Spleen (tissue), 11 donors: ENCODE data around the gene HDAC4. TPM values are rescaled to one million over a fixed set of nuclear protein-coding genes. Genes with fewer than 3 reads are reported as not detected.

ENCODE experiments used
- DNase-seq: peaks from one replicate; pipeline ENCODE4 v3.0.0-alpha.2; 2020
- H3K27ac ChIP-seq, 8 donors: fragments of 200-600 bp; sonication (generic) in 7 of 8; 1 replicate in 4 of 8; 2 replicates in 4 of 8; pipeline versions ENCODE4 v1.5.0 to v1.8.0; 2016 to 2021; ENCODE audit warnings: inconsistent platforms in 4 of 8, mild to moderate bottlenecking in 4 of 8, moderate library complexity in 1 of 8
- H3K27me3 ChIP-seq, 7 donors: fragments of 200-600 bp; sonication (generic) in 6 of 7; replicated peaks in 1 of 7; 1 replicate in 4 of 7; 2 replicates in 3 of 7; pipeline versions ENCODE4 v1.5.0 to v1.8.0; 2016 to 2021; ENCODE audit warnings: inconsistent platforms in 3 of 7, mild to moderate bottlenecking in 1 of 7
- H3K36me3 ChIP-seq, 6 donors: fragments of 200-600 bp; sonication (generic) in 5 of 6; 1 replicate in 4 of 6; 2 replicates in 2 of 6; pipeline versions ENCODE4 v1.5.0 to v1.8.0; 2016 to 2021; ENCODE audit warnings: inconsistent platforms in 2 of 6
- H3K4me1 ChIP-seq, 6 donors: fragments of 200-600 bp; sonication (generic) in 5 of 6; 1 replicate in 3 of 6; 2 replicates in 3 of 6; pipeline versions ENCODE4 v1.5.0 to v1.8.0; 2016 to 2021; ENCODE audit warnings: inconsistent platforms in 3 of 6
- H3K4me3 ChIP-seq, 8 donors: fragments of 200-600 bp; sonication (generic) in 7 of 8; 1 replicate in 4 of 8; 2 replicates in 4 of 8; pipeline versions ENCODE4 v1.5.0 to v1.8.0; 2016 to 2021; ENCODE audit warnings: inconsistent platforms in 4 of 8, mild to moderate bottlenecking in 4 of 8, moderate library complexity in 2 of 8
- H3K9me3 ChIP-seq, 8 donors: fragments of 200-600 bp; sonication (generic) in 7 of 8; 1 replicate in 4 of 8; 2 replicates in 4 of 8; pipeline versions ENCODE4 v1.5.0 to v1.8.0; 2016 to 2021; ENCODE audit warnings: inconsistent platforms in 4 of 8
- CTCF ChIP-seq, 11 experiments: fragments of 200-600 bp in 7 of 11; fragments of 450-650 bp in 4 of 11; sonication (generic) in 4 of 11; IDR thresholded peaks in 8 of 11; conservative IDR thresholded peaks in 3 of 11; 1 replicate in 7 of 11; 2 replicates in 4 of 11; pipeline versions ENCODE4 v1.4.0 to v1.8.0; 2016 to 2021; ENCODE audit warnings: antibody characterized with exemption in 11 of 11, inconsistent platforms in 4 of 11, mild to moderate bottlenecking in 1 of 11
- POLR2A ChIP-seq, 3 donors: fragments of 450-650 bp; IDR thresholded peaks; one replicate each; pipeline ENCODE4 v1.5.1; 2017; ENCODE audit warnings: antibody characterized with exemption in 3 of 3, mild to moderate bottlenecking in 1 of 3
- POLR2AphosphoS5 ChIP-seq, 3 donors: sonication (generic); formaldehyde crosslinking; IDR thresholded peaks; one replicate each; pipeline ENCODE4 v1.5.1; 2017; ENCODE audit warnings: antibody characterized with exemption in 3 of 3
- WGBS, 5 donors: extraction: QIAGEN DNeasy Blood & Tissue Kit in 3 of 5; methylation state at CpG; one replicate each; pipeline versions ENCODE4 v1.1.5 to v1.1.7; 2013 to 2018; 5-methylcytosine and 5-hydroxymethylcytosine counted together
- intact Hi-C: fragments of 100-400 bp; cut with DNase I; formaldehyde crosslinking; loops from one replicate; pipeline ENCODE4 v1.15.0; 2023; ENCODE audit warnings: low total_unique reads
- polyA plus RNA-seq, 3 donors: library from polyadenylated mRNA; stranded (reverse); fragments of 200-250 nt; gene quantifications; one replicate each; pipeline ENCODE4 v1.2.1, GENCODE V29; 2013
- total RNA-seq, 7 donors: library from RNA; depleted of rRNA in 3 of 7; stranded (reverse); fragments of >200 nt in 3 of 7; fragmentation: NEBNext Ultra II Directional in 4 of 7; extraction: Animal tissue kit (Norgen Biotek cat#: 25700) in 4 of 7; gene quantifications; one replicate each; pipeline versions ENCODE4 v1.1.0 to v1.2.1, GENCODE V29; 2016 to 2021
- donor health status: healthy with polysubstance abuse.
- donor health status: DM: no; HTN: no; CAD: no; lungs with moderate emphysema.
- donor health status: DM: no; HTN: no; CAD: no.
- donor health status: Bipolar disorder and iron deficiency.
- donor health status: healthy.
- donor health status: DM: no; HTN: no; CAD: no.
- donor health status: DM: yes; HTN: yes; CAD: no.

Gene HDAC4
- total and polyA plus RNA-seq, 10 donors, result 3.2 to 122 (median 69.5) TPM

- 92 to 98% (median 94%) methylated on average over 19 to 26 of the region's 26 CpGs for WGBS, 5 donors
- Histone ChIP-seq H3K27me3 (no peaks in the 10 kb centered on the region), H3K27ac (no peak overlapping the region), H3K9me3 (no peaks in the 10 kb centered on the region), H3K36me3 (peaks cover 0 to 55% (median 5%) of the 10 kb centered on the region in 6 donors), H3K4me3 (no peak overlapping the region), H3K4me1 (peaks cover 6 to 36% (median 14%) of the 10 kb centered on the region in 6 donors)
- TF ChIP-seq POLR2AphosphoS5 (IDR thresholded peaks at IDR 0.05) (no peak), CTCF (IDR thresholded peaks at IDR 0.05 in 8 of 11, conservative IDR thresholded peaks at IDR 0.05 in 3 of 11) (no peak), POLR2A (IDR thresholded peaks at IDR 0.05) (no peak)
- DNase-seq, result peak; percentile 61
- intact Hi-C loops, result no loop called here
Measured at GRCh38 chr2:239390546-239391285, 10.1 kb downstream of the HDAC4 start.

DNA sequence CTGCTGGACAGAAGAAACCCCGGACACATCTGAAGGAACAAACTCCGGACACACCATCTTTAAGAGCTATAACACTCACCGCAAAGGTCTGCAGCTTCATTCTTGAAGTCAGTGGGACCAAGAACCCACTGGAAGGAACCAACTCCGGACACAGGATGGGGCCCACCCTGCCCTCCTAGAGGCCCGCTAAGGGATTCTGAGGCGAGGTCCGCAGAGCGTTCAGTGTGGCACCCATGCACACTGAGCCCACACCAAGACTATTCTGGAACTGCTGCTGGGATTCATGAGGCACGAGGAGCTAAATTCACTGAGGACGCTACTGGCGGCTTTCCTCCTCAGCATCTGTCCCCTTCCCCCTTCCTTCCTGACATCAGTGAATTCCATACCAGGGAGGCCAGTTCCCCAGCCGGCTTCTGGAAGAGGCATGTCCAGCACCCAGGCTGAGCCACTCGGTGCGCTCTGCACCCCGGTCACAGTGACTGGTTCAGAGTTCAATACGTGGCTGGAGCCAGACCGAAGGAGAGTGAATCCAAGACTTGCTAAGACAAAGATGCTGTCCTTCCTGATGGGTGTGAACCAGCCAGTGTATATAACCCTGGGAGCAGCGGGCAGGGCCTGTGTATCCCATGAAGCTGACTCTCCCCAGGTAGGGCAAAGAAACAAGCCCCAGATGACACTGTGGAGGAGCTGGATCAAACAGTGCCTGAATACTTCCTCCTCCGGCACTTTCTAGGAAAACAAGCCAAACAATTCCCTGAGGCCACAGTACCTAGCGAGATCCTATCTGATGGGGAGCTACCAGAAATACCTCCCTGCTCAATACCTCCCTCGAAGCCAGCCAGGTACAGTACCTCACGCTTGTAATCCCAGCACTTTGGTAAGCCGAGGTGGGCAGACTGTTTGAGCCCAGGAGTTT is 11.1 kb downstream of the HDAC4 start:
- Histone ChIP-seq H3K9me3 (no peaks in the 10 kb centered on the region), H3K4me1 (peaks cover 6 to 28% (median 14%) of the 10 kb centered on the region in 6 donors), H3K4me3 (no peak overlapping the region), H3K27ac (no peak overlapping the region), H3K27me3 (no peaks in the 10 kb centered on the region), H3K36me3 (peaks cover 0 to 57% (median 5%) of the 10 kb centered on the region in 6 donors)
- intact Hi-C loops, result no loop called here
- 93 to 98% (median 96%) methylated on average over 23 of the region's 23 CpGs for WGBS, 5 donors
- TF ChIP-seq CTCF (IDR thresholded peaks at IDR 0.05 in 8 of 11, conservative IDR thresholded peaks at IDR 0.05 in 3 of 11), result no peak
- no peak for TF ChIP-seq POLR2AphosphoS5 (IDR thresholded peaks at IDR 0.05)
- no peak for TF ChIP-seq POLR2A (IDR thresholded peaks at IDR 0.05)
- DNase-seq, result peak; percentile 36

- peak; percentile 71 for DNase-seq
- Histone ChIP-seq H3K27ac (no peak overlapping the region), H3K4me3 (no peak overlapping the region), H3K27me3 (no peaks in the 10 kb centered on the region), H3K36me3 (peaks cover 0 to 57% (median 5%) of the 10 kb centered on the region in 6 donors), H3K9me3 (no peaks in the 10 kb centered on the region), H3K4me1 (peaks cover 4 to 19% (median 9%) of the 10 kb centered on the region in 6 donors)
- WGBS, 5 donors, result 92 to 98% (median 94%) methylated on average over 17 to 20 of the region's 20 CpGs
- intact Hi-C loops, result no loop called here
- TF ChIP-seq CTCF (IDR thresholded peaks at IDR 0.05 in 8 of 11, conservative IDR thresholded peaks at IDR 0.05 in 3 of 11) (no peak), POLR2AphosphoS5 (IDR thresholded peaks at IDR 0.05) (no peak), POLR2A (IDR thresholded peaks at IDR 0.05) (no peak)
Measured at GRCh38 chr2:239388236-239389151, 12.3 kb downstream of the HDAC4 start.
